ENCODE results near the gene CCDC57. TPM values are rescaled to one million over a fixed set of nuclear protein-coding genes. Genes with fewer than 3 reads are reported as not detected.

CCDC57 gene
- polyA plus RNA-seq, 3 donors = 17.1 to 43.8 (median 20.1) TPM

GRCh38 chr17:82113422-82113821 is 99.2 kb downstream of the CCDC57 start:
- Histone ChIP-seq H3K36me3 (replicated peaks in 1 of 2; ENCODE audit: control insufficient read depth in 1 of 2, insufficient read depth in 2 of 2, low read length in 2 of 2) (no peaks in the 10 kb centered on the region), H3K79me2 (ENCODE audit: insufficient read depth, low read length) (no peaks in the 10 kb centered on the region), H3K4me2 (replicated peaks; ENCODE audit: extremely low read depth, low read length, poor library complexity, severe bottlenecking) (no peak overlapping the region), H2AFZ (ENCODE audit: insufficient read depth, low read depth, low read length, poor library complexity, severe bottlenecking) (no peak overlapping the region), H3K27me3 (ENCODE audit: control insufficient read depth in 2 of 2, insufficient read depth in 2 of 2, low read length in 2 of 2) (no peaks in the 10 kb centered on the region), H3K27ac (ENCODE audit: low read depth in 1 of 2, low read length in 2 of 2) (no peak overlapping the region), H3K4me1 (ENCODE audit: control insufficient read depth in 1 of 2, insufficient read depth in 2 of 2, low read length in 2 of 2) (no peaks in the 10 kb centered on the region), H4K20me1 (ENCODE audit: insufficient read depth, low read length) (no peaks in the 10 kb centered on the region), H3K4me3 (replicated peaks in 1 of 3; ENCODE audit: low read depth in 2 of 3, low read length in 3 of 3) (no peak overlapping the region), H3K9me3 (replicated peaks in 1 of 2; ENCODE audit: control insufficient read depth in 1 of 2, insufficient read depth in 1 of 2, low read length in 2 of 2) (no peaks in the 10 kb centered on the region), H3K9ac (ENCODE audit: insufficient read depth, low read length, poor library complexity, severe bottlenecking) (no peak overlapping the region)
- Mint-ChIP-seq H3K4me3 (no peak overlapping the region), H3K9me3 (peaks cover 0 to 4% (median 0%) of the 10 kb centered on the region in 7 donors), H3K27ac (no peak overlapping the region), H3K4me1 (no peaks in the 10 kb centered on the region), H3K36me3 (peaks cover 4 to 7% of the 10 kb centered on the region in 2 donors), H3K27me3 (ENCODE audit: low read depth in 3 of 3) (peaks cover 0 to 3% (median 0%) of the 10 kb centered on the region in 3 donors)
- DNase-seq = no peak
- 89% methylated on average over 6 of the region's 9 CpGs for whole genome bisulfite sequencing (ENCODE audit: insufficient coverage)
- intact Hi-C loops (cut with micrococcal nuclease) = no loop called here
- TF ChIP-seq CTCF (IDR thresholded peaks at IDR 0.05) = no peak

DNA sequence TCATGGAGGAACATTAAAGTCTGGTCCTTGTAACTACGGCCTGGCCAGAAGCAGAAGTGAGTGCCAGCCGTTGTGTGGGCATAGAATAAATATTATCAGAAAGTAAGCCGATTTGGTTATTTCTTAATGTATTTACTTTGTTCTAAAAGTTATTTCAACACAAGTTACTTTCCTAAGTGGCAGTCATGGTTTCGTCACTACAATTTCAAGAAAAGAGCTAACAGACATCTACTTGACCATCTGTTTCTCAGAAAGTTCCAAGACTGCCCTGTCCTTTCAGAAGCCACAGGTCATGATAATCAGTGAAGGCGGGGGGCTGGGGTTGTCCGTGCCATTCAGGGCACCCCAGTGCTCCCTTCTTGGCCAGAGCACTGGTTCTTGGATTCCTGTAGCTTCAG is 99.7 kb downstream of the CCDC57 start:
- Histone ChIP-seq H3K27ac (ENCODE audit: low read depth in 1 of 2, low read length in 2 of 2) (no peak overlapping the region), H4K20me1 (ENCODE audit: insufficient read depth, low read length) (no peaks in the 10 kb centered on the region), H3K27me3 (ENCODE audit: control insufficient read depth in 2 of 2, insufficient read depth in 2 of 2, low read length in 2 of 2) (no peaks in the 10 kb centered on the region), H3K9me3 (replicated peaks in 1 of 2; ENCODE audit: control insufficient read depth in 1 of 2, insufficient read depth in 1 of 2, low read length in 2 of 2) (no peaks in the 10 kb centered on the region), H3K4me2 (replicated peaks; ENCODE audit: extremely low read depth, low read length, poor library complexity, severe bottlenecking) (no peak overlapping the region), H3K79me2 (ENCODE audit: insufficient read depth, low read length) (no peaks in the 10 kb centered on the region), H3K4me3 (replicated peaks in 1 of 3; ENCODE audit: low read depth in 2 of 3, low read length in 3 of 3) (no peak overlapping the region), H3K4me1 (ENCODE audit: control insufficient read depth in 1 of 2, insufficient read depth in 2 of 2, low read length in 2 of 2) (no peaks in the 10 kb centered on the region), H2AFZ (ENCODE audit: insufficient read depth, low read depth, low read length, poor library complexity, severe bottlenecking) (no peak overlapping the region), H3K9ac (ENCODE audit: insufficient read depth, low read length, poor library complexity, severe bottlenecking) (no peak overlapping the region), H3K36me3 (replicated peaks in 1 of 2; ENCODE audit: control insufficient read depth in 1 of 2, insufficient read depth in 2 of 2, low read length in 2 of 2) (no peaks in the 10 kb centered on the region)
- no peak for DNase-seq
- intact Hi-C loops (cut with micrococcal nuclease) = no loop called here
- Mint-ChIP-seq H3K9me3 (peaks cover 0 to 4% (median 0%) of the 10 kb centered on the region in 7 donors), H3K27me3 (ENCODE audit: low read depth in 3 of 3) (peaks cover 0 to 3% (median 0%) of the 10 kb centered on the region in 3 donors), H3K4me3 (no peak overlapping the region), H3K27ac (no peak overlapping the region), H3K36me3 (peaks cover 4 to 7% of the 10 kb centered on the region in 2 donors), H3K4me1 (no peaks in the 10 kb centered on the region)
- 89% methylated on average over 5 of the region's 6 CpGs for WGBS (ENCODE audit: insufficient coverage)
- TF ChIP-seq CTCF (IDR thresholded peaks at IDR 0.05) = no peak

All from CD14-positive monocyte (primary cell).